ENCODE data around the gene ST7. TPM values are rescaled to one million over a fixed set of nuclear protein-coding genes. Genes with fewer than 3 reads are reported as not detected.

Gene ST7
- total RNA-seq, 2 experiments from 2014 or later = 13.2 to 14.1 TPM

DNA sequence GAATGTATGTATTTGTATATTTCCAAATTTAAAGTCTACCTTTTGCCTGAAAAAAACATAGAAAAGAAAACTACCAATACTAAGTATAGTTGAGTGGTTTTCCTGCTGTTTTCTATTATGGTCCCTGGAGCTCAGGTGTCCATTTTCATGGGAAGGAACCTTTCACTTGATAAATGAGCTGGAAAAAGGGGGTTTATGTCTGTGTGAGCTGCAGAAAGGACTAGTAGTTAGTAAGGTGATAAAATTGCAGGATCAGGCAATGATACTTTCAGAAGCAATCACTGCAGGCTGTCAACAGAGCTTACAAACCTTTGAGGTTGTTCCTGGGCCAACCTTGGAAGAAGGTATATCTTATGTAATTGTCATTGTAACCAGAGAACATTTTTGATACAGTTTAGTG lies 48.0 kb downstream of the ST7 start:
- POLR2A ChIA-PET = no interaction called here
- CTCF ChIA-PET = interaction anchor here (1.1 kb wide), 1 partner anchor 9 kb away, joined by 3 read pairs; no protein-coding TSS in a partner anchor

DNA sequence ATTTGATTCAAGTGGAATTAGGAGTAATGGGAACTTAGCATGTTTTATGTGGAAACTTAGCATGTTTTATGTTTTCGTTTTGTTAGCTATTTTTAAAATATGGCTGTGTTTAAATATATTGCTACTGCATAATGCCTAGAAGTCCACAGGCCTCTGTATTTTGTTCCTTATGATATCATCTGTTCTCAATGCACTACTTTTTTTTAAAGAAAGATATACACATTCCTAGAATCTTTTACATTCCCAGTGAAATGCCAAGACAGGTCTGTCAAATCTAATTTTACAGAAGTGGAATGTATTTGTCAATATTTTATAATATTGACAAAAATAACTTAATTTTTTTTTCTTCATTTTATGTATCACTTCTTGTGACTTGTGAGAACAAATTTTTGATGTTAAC lies 51.6 kb downstream of the ST7 start:
- CTCF ChIA-PET = no interaction called here

GRCh38 chr7:117005449-117005848 lies 52.1 kb downstream of the ST7 start:
- ChIA-PET CTCF (no interaction called here), POLR2A (no interaction called here)

More for the DNA sequence above, 51.6 kb downstream of the ST7 start:
- POLR2A ChIA-PET = no interaction called here

- CTCF ChIA-PET = interaction anchor here (1.7 to 2.2 kb wide), 2 partner anchors 18 to 121 kb away, joined by 4 to 8 read pairs; no protein-coding TSS in a partner anchor
- POLR2A ChIA-PET = interaction anchor here (1.2 kb wide), 1 partner anchor 118 kb away, joined by 5 read pairs; no protein-coding TSS in a partner anchor
Observed at GRCh38 chr7:117006907-117007684, 53.8 kb downstream of the ST7 start.

DNA sequence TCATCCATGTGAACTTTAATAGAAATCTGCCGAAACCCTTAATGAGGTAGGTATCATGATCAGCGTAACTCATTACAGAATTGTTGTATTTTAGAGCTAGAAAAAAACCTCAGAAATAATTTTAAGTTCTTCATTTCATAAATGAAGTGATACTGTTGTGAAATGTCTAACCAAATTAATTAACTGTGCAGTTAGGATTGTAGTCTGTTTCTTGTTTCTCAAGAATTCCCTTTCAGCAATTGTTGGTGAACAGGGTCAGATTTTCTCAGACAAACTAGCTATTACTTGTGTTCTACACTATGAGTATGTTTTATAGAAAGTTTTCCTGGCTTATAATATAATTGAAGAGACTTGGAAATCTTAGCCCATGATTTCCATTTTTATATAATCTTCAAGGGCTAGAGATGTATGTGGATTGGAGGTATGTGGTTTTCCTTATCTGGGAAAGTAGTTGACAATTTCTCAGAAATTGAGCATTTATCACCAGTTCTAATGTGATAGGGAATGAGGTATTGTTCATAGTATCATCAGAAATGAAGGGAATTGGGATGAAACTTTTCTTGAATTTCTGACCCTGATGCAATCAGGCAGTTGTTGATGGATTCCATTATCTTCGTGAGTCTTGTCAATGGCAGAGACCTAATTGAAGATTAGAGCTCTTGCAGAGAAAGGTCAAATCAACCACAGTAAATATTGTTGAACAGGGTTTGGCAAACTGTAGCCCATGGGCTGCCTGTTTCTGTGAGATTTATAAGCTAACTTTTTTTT lies 55.0 kb downstream of the ST7 start:
- CTCF ChIA-PET = interaction anchor here (1.2 to 2.2 kb wide), 3 partner anchors 20 to 119 kb away, joined by 3 to 8 read pairs (median 4); no protein-coding TSS in a partner anchor
- POLR2A ChIA-PET = no interaction called here

DNA sequence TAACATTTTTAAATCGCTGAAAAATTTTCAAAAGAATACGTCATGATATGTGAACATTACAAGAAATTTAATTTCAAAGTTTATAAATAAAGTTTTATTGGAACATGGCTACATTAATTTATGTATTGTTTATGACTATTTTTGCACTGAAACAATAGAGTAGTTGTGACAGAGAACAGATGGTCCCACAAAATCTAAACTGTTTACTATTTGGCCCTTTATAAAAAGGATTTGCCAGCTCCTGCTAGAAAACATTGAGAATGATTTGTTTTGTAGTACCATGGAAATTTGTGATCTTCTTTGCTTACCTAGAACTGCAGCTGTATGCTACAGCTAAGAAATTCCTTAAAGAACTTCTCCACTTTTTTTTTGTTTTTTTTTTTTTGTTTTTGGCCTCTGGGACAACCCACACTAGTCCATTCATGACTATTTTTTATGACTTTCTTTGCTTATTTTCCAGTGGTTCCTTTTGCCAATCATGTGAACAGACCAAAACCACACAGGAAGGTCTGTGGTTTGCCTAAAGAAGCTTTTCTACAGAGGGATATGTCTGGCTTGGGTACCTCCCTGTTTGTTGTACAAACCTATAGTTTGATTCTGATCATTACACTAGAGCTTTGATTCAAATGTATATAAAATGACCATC lies 55.7 kb downstream of the ST7 start:
- POLR2A ChIA-PET = interaction anchor here (1.3 to 1.6 kb wide), 2 partner anchors 15 to 116 kb away, joined by 3 to 8 read pairs; no protein-coding TSS in a partner anchor
- CTCF ChIA-PET = interaction anchor here (0.7 to 2.2 kb wide), 4 partner anchors 20 to 378 kb away, joined by 3 to 8 read pairs (median 4); no protein-coding TSS in a partner anchor

DNA sequence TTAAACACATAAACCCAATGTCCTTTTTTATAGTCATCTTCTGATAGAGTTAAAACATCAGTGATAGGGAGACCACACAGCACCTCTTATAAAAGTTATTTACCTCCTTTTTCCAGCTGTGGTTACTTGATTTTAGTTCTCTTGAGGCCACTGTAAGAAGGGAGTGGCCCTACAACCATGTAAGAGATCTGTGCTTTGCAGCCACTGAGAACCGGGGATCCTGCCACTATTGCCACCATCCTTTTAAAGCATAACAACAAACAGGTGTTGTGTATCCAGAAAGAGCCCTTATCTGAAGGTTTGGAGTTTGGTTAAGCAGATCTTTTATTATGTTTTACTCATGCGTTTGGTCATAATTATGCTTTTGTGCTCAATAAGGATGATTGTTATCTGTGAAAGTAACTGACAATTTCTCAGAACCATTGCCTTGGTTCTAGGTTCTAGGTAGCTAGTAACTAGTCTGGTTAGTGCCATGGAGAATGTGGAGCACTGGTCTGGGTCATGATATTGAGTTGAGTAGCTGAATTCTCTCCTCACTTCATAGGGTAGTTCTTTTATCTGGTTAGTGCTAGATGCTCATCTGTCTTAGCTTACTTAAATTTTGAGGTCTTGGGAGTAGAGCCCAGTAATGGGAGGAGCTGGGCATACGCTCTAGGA lies 56.5 kb downstream of the ST7 start:
- POLR2A ChIA-PET = interaction anchor here (0.6 to 1.6 kb wide), 3 partner anchors 15 to 115 kb away, joined by 3 to 8 read pairs (median 3); no protein-coding TSS in a partner anchor

DNA sequence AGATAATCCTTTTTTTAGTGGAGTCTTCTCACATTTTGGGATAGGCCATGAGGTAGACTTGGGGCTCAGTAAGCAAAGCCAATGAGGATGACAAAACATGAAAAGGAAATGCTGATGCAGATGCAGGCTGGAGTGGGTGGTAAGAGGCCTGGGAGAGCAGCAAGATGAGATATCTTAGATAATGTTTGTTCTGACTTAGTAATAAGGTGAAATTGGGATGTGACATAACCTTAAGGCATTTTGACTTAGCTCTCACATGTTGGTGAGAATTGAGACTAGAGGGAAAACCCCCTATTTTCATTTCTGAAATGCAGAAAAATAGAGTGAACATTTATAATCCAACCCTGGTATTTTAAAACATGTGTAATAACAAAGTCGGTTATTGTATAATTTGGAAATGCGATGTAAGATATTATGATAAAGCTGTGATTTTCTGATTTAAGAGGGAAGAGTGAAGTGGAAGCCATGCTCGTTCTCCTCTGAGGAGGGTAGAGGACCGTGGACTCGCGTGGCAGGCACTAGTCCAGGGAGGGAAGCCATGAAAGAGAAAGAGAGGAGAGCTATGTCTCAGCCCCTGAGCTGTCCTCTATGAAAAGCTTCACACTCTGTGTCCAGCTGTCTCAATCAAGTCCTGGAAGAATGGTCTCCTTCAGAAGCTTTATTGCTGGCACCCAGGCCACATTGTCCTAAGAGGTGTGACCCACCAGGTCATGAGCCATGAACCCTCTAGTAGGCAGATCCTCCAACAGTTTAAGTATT lies 57.3 kb downstream of the ST7 start:
- POLR2A ChIA-PET = interaction anchor here (0.6 to 1.6 kb wide), 2 partner anchors 79 to 114 kb away, joined by 3 to 8 read pairs; no protein-coding TSS in a partner anchor
- CTCF ChIA-PET = interaction anchor here (0.6 to 3.2 kb wide), 2 partner anchors 115 to 547 kb away, joined by 3 to 13 read pairs; no protein-coding TSS in a partner anchor

More for the DNA sequence above, 56.5 kb downstream of the ST7 start:
- CTCF ChIA-PET = interaction anchor here (0.6 to 3.2 kb wide), 4 partner anchors 115 to 546 kb away, joined by 3 to 13 read pairs (median 6); no protein-coding TSS in a partner anchor

DNA sequence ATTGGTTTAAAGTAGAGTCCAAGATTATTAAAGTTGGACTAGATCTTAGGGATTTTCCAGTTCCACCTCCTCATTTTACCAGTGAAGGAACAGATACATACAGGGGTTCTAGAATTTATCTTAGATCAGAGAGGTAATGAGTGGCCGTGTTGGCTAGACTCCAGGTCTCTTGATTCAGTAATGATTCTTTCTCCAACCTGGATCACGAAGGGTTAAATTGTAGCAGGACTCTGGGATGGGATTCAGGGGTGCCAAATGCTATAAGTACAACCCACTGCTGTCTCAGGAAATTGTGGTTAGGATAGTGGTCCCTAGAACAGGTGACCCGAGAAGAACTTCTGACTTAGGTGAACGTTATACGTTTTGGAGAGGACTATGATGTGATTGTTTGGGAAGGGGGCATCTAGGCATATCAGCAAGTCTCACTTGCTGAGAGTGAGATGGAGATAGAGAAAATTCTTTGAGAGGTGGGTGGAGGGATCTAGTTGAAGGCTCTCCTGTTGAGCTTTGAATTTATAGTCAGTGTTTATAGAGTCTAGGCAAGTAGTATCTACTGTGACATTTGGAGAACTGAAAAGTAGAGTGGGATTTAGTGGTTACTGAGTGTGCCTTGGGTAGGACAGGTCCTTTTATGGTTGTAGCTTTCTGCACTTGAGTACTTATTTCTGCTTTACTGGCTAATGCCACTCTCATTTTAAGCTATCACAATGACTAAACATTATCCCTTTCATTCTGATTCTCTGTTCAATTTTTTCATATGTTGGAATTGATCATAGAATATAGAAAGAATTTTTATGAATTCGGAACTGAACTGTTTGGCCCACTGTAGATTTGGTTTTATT lies 58.3 kb downstream of the ST7 start:
- ChIA-PET CTCF (interaction anchor here (1.2 to 3.2 kb wide), 2 partner anchors 23 to 114 kb away, joined by 3 to 13 read pairs; no protein-coding TSS in a partner anchor), POLR2A (interaction anchor here (0.6 kb wide), 1 partner anchor 23 kb away, joined by 4 read pairs; no protein-coding TSS in a partner anchor)

GRCh38 chr7:117012284-117012683 lies 59.0 kb downstream of the ST7 start:
- ChIA-PET CTCF (interaction anchor here (1.2 to 3.2 kb wide), 2 partner anchors 24 to 113 kb away, joined by 3 to 13 read pairs; no protein-coding TSS in a partner anchor), POLR2A (interaction anchor here (0.6 kb wide), 1 partner anchor 24 kb away, joined by 4 read pairs; no protein-coding TSS in a partner anchor)

DNA sequence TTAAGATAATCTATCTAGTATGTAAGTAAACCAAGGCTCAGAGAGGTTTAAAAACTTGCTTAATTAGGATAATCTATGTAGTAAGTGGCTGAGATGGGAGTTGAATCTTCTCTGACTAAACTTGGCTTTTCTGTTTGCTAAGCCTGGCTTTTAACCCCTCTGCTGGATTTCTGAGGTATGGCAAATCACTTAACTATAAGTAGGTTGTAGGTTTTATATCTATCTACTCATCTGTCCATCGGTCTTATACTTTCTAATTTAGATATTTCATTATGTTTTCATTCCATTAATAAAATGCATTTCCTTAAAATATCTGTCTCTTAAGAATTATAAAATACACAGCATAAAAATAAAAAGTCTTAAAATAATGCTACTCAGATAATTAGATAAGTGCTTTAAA lies 59.4 kb downstream of the ST7 start:
- ChIA-PET CTCF (interaction anchor here (0.7 to 3.2 kb wide), 4 partner anchors 9 to 113 kb away, joined by 3 to 13 read pairs (median 4); no protein-coding TSS in a partner anchor), POLR2A (no interaction called here)

DNA sequence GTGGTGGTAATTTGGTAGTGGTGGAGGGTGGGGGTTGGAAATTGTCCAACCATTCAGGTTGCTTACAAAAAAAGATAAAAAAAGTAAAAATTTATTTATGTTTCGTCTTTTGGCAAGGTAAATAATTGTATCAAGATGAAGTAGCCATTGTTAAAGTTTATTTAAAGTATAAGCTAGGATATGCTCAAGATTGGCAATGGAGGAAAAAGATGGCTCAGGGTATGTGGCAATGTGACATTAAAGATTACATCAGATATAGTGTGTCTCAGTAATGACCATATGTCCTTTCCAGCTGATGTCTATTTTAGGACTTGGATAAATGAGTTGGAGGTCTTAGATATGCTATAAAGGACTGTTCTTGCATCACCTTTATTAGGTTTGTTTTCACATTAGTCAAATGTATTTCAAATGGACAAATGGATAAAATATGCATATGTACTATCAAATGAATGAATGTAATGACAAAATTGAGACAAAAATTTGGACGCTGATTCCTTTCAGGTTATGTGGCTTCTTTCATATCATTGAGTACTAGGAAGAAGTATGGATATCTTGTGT lies 60.9 kb downstream of the ST7 start:
- ChIA-PET POLR2A (no interaction called here), CTCF (no interaction called here)

DNA sequence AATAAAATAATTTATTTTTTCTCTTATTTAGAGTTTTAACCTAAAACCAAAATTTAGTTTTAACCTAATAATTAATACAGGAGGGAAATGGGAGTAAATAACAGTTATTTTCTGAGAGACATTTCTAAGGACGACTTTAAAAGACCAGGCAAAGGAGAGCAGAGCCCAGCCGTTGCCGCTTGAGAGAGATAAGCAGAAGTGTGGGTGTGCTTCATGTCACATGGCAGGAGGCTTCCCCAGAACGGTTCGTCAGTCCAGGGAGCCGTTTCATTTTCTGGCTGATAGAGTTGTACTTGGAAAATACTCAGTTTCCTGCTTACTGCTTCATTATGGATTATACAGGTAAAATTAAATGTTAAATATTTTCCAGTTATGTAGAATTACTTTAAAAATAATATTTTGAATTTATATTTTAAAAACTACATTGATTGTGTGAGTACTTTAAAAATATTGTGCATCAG lies 61.4 kb downstream of the ST7 start:
- CTCF ChIA-PET = no interaction called here
- POLR2A ChIA-PET = no interaction called here

DNA sequence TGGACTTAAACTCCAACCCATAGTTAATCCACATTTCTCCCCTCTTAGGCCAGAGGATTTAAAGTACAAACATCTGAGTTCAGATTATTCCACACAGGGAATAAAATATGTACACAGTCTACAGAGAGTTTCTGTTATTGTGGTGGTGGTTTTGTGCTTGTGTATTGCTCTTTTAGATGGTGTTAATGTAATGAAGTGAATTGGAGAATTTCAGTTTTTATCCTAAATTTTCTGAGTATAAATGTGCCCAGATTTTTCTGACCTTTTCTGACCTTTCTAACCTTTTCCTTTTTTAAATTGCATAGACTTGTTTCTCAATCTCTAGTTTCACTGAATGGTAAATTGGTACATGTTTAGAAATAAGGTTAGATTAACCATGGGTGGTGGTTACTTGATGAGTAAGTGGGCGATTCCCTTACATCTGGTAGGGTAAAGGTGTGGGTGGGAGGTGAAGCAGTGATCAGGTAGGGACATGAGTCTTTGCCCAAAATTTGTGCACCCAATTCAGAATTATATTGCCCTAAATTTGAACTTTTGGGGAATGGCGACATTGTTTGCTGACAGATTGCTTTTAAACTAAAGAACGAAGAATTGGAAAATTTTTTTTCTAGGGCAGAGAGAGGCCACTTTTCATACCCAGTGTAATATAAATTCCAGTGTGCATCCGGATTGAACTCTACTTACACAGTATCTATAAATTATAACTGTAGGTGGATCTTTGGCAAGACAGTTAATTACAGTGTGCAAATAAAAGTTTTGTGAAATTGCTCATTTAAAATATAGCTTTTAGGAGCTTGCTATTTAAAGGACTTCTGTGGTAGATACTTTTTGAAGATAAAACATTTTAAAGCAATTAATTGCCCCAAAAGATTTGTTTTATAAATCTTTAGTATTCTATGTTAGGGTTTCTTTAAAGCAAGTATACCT lies 62.2 kb downstream of the ST7 start:
- CTCF ChIA-PET = no interaction called here
- POLR2A ChIA-PET = no interaction called here

DNA sequence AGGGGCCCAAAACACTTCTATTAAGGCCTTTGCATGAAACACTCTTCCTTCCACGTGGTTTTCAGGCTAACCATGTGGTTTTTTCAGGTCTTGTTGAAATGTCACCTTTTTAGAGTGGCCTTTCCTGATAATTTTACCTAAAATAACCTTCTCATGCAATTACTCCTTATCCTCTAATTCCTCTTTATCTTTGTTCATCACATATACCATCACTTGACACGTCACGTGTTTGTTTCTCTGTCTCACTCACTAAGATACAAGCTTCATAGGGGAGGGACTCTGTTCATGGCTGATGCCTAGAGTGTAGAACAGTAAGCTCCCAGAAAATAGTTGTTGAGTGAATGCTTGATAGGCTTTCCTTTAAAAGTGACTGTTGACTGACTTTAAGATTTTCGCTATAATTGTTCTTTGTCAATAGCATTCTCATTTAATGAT lies 63.7 kb downstream of the ST7 start:
- CTCF ChIA-PET = no interaction called here
- POLR2A ChIA-PET = no interaction called here

Measured in activated CD8-positive, alpha-beta memory T cell treated with anti-CD3 and anti-CD28 coated beads for 36 hours (primary cell).